Superior temporal gyrus (tissue), 1 donor: ENCODE results near the gene CEBPA.

ENCODE experiments used
- DNase-seq: peaks from one replicate; pipeline ENCODE4 v3.0.0-alpha.2; 2016; ENCODE audit errors: extremely low spot score

The CEBPA gene

DNA sequence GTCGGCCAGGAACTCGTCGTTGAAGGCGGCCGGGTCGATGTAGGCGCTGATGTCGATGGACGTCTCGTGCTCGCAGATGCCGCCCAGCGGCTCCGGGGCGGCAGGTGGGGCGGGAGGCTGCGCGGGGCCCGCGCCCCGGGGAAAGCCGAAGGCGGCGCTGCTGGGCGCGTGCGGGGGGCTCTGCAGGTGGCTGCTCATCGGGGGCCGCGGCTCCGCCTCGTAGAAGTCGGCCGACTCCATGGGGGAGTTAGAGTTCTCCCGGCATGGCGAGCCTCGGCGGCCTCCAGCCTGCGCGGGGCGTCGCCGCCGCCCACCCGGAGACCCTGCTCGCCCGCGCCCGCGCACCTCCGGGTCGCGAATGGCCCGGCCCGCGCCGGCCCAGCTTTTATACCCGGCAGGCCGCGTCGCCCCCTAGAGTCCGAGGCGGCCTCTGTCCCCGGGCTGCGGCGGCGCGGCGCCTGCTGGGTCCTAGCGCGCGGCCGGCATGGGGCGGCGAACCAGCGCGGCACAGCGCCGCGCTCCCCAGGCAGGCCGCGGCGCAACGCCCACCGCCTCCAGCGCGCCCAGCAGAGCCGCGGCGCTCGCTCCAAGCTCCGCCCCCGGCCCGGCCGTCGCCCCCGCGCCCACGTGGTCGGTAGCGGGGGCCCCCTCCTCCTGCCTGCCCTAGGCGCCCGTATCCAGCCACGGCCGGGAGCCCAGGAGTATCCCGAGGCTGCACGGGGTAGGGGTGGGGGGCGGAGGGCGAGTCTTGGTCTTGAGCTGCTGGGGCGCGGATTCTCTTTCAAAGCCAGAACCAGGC lies at the start of gene CEBPA:
Gene CEBPA (minus strand): TSS at position 360 of the 799 bp plus-strand sequence. CDS start 120 bp downstream, at position 240.
- peak; percentile 62 for DNase-seq

DNA sequence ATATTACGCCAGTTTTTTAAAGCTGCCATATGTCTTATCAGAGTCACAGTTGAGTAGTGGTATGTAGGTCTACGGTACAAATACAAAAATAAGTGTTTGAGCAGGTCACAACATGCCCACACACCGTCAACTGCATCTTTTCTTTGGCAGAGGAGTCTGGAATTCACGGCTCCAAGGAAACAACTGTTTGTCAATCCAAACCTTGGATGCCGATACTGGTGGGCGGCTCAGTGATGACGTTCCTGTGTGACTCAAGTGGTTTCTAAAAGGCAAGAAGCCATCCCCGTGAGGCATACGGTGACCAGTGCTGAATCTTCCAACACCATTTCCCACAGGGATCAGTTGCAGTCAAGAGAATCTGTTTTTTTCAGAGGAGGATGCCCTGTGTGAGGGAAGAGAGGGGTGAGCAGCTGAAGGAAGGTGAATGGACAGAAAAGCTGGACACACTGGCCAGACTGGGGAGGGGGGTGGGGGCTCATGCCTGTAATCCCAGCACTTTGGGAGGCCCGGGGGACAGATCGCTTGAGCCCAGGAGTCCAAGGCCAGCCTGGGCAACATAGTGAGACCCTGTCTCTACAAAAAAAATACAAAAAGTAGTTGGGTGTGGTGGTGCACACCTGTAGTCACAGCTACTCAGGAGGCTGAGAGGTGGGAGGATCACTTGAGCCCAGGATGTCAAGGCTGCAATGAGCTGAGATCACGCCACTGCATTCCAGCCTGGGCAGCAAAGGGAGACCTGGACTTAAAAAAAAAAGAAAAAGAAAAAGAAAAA lies 48.4 kb upstream of the CEBPA start:
- DNase-seq, result no peak

DNA sequence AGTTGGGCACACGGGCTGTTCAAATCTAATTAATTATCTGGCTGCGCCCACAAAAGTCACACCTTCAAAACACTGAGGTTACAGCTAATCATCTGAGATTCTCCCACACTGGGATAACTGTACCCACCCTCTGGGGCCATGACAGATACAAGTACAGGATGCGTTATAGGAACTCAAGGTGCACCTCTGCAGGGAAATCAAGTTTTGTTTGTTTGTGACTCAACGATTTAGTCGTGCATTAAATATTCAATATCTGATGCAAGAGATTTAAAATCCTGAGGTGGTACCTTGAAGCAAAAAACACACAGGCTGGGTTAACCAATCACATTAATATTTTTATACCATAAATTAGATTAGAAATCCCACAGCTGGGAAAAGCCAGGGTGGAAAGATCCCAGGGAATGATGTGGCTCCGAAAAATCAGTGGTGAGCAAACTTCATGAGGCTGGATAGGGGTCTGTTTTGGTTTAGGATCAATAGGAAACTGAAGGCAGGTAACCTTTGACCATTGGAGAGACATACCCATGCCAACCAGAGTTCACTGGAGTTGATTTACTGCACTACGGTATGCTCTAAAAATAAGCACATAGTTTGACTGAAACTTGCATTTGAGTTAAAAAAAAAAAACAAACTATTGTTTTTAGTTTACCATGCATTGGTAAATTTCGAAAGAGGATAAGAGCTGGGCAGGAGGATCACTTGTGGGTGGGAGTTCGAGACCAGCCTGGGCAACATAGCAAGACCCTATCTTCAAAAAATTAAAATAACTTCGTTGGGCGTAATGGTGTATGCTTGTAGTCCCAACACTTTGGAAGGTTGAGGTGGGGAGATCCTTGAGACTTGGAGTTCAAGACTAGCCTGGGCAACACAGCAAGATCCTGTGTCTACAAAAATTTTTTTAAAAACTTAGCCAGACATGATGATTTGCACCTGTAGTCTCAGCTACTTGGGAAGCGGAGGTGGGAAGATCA lies 47.3 kb upstream of the CEBPA start:
- DNase-seq, result no peak

DNA sequence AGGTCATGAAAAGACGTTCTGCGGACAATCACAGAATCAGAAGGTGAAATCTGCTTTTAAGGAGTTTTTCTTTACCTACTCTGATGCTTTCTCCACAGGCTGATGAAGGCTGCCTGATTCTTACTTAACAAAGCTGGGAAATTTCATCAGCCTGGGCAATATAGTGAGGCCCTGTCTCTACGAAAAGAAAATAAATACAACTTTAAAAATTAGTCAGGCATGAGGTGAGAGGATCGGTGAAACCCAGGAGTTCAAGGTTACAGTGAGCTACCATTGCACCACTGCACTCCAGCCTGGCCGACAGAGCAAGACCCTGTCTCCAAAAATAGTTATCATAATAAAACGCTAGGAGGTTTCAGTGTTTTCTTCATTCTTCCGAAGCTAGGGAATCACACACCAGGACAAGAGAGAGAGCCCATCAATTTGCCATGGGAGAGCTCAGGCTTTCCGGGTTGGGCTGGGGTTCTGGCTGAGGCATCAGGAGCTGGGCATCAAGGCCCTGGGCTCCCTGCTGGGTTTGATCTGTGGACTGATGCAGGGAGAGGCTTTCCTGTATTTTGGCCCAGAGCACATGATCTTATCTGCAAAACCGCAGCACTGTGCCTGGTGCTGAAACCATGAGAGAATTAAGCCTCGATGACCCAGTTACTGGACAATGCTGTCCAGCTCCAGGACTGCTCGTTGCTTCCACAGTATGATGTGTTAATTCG lies 46.1 kb upstream of the CEBPA start:
- no peak for DNase-seq

DNA sequence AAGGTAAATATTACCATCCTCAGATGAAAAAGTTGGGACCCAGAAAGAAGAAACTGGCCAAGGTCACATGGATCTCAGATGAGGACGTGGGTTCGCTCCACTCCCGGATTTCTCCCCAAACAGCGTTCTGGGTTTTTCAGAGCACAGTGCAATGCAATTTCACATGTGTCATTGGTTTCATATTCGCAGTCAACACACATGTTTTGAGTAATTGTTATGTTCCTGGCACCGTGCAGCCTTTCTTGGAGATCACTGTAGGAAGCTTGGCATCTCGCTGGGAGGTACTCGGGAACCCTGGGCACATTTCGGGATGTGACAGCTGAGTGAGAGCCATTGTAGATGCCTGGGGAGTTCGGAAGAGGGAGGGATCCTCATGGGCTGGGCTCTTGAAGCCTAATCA lies 45.0 kb upstream of the CEBPA start:
- no peak for DNase-seq

DNA sequence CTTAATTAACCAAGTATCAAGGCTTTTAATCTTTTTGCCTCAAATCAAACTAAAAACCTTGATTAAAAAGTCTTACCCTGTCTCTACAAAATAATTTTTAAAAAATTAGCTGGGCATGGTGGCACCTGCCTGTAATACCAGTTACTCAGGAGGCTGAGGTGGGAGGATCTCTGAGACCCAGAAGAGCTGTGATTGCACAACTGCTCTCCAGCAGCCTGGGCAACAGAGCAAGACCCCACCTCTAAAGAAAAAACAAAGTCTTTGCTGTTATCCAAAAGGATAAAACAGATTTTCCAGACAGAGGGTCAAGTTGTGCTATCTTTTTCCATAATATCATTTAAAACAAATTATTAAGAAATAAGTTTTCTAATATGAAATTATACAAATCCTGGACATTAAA lies 44.3 kb upstream of the CEBPA start:
- no peak for DNase-seq

DNA sequence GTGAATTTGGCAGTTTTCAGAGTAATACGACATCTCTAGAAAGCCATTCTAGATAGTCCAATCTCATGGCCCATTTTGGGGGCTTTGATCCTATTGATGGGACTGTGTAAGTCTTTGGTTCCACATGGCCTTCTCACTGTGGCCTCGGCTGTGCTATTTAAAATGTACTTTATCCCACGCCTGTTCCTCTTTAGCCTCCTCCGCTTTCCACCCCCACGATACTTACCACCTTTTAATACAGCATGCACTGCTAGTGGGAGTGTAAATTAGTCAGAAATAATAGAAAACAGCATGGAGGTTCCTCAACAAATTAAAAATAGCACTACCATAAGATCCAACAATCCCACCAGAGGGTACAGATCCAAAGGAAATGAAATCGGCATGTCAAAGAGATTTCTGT lies 42.8 kb upstream of the CEBPA start:
- DNase-seq, result no peak

DNA sequence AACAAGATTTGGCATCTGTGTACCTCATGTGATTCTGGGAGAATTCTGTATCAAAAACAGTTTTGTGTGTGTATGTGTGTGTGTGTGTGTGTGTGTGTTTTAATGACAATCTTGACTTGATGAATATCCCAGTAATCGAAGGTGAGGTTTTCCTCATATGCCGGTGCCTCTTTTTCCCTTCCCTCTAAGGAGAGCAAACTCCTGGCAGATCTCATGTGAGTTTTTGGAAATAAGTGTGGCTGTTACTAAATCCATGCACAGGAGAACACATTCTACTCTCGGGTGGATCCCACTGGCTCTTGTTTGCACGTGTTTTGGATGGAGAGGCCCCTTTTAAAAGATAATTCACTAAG lies 42.2 kb upstream of the CEBPA start:
- DNase-seq, result no peak

DNA sequence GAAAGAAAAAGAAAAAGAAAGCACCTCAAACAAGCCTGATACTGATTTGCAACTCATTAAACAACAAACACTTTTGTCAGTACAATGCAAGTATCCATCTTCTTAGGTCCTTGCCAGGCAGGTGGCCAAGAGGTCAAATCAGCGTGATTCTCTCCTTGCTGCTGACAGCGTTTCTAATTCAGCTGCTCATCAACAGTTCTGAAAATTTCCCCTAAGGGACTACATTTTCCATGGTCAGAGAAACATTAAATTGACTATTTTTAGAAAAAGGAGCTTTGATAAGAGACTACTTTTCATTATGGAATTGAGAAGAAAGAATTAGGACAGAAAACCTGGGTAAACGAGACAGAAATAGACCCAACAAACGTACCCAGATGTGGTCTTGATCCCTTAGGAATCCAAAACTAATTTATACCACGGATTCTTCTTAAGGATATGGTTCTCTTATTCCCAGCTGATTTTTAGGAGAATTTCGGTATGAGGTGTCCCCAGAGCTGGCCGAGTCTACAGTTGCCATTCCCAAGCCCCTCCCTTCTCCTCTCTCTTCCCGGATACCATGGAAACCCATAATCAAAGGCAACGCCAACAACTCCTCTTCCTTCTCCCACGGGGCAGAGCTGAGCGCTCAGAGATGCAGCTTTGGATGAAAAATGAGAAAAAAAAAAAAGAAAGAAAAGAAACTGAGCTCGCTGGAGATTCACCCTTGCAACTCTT lies 41.7 kb upstream of the CEBPA start:
- peak; percentile 48 for DNase-seq

DNA sequence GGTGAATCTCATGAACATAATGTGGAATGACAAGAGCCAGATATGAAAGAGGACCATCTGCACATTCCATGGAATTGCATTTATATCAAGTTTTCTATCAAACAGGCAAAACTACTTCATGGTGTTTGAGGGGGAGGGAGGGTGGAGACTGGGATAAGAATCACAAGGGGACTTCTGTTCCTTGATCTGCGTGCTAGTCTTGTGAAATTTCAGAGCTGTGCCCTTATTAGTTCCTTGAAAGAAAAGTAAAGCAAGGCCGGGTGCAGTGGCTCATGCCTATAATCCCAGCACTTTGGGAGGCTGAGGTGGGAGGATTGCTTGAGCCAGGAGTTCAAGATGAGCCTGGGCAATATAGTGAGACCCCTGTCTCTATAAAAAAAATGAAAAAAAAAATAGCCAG lies 41.0 kb upstream of the CEBPA start:
- no peak for DNase-seq

DNA sequence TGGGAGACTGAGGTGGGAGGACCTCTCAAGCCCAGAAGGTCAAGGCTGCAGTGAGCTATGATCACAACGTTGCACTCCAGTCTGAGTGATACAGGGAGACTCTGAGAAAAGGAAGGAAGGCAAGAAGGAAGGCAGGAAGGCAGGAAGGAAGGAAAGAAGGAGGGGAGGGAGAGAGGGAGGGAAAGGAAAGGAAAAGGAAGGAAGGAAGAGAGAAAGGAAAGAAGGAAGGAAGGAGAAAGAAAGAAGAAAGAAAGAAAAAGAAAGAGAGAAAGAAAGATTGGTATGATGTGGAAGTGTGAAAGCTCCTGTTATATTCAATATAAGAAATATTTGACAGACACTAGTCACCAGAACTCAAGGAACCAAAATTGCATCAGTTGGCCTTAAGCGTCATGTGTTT lies 38.7 kb upstream of the CEBPA start:
- no peak for DNase-seq

DNA sequence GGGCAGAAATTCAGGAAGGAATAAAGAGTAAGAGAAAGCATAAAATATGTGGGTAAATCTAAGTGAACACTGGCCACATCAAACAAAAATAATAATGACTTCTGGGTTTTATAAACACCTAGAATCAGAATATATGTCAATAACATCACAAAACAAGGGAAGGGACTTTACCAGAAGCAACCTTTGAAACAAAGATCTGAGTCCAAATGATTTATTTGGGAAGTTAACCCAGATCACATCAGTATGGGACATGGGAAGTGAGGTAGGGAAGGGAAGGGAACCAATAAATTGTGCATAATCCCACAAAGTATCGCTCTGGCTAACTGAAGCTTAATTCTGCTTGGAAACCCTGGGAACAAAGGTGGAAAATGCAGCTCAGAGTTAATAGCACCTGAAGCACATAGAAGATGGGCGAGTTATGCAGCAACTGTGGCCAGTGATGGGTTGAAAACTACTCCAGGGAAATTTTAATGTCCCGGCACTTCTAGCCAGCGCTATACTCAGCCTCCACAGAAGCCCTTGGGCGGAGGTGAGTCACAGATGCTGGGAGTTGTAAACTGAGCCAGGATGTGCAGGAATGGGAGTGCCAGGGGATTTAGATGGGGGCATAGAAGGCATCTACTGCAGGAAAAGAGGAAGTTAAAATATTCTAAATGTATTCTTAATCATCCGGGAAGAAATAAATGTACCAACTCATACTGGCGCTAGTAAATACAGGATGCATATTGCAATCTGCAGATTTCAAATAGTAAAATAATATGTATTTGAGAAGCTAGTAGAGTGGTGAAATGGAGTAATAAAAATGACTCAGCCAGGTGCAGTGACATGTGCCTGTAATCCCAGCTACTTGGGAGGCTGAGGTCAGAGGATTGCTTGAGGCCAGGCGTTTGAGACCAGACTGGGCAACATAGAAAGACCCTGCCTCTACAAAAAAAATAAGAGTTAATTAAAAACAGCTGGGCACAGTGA lies 37.0 kb upstream of the CEBPA start:
- no peak for DNase-seq

DNA sequence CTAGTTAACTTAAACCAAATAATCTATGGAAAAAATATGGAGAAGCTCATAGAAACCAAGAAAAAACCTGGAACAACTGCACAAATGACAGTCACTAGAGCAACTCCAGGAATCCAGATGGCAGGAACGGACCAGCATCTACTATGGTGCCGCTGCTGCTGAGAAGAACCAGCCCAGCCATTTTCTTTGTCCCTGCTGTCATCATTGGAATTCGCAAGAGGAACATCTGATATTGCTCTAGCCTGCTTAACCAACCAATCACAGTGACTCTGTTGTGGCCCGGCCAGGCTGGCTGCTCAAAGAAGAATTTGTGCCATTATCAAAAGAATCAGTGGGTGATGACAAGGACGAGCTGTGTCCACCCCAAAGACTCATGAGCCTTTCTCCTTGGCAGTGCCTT lies 33.1 kb upstream of the CEBPA start:
- DNase-seq, result no peak

DNA sequence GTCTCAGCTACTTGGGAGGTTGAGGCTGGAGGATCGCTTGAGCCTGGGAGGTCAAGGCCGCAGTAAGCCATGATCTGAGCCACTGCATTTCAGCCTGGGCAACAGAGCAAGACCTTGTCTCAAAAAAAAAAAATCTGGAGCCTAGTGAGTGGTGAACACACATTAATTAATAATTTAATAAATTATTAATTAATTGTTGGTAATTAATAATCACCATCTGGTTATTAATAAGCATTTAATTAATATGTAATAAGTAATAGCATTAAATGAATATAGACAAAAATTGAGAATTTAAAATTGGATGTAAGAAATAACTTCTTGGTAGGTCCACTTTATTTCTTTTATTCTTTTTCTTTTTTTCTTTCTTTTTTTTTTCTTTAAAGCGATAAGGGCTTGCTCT lies 31.9 kb upstream of the CEBPA start:
- no peak for DNase-seq

DNA sequence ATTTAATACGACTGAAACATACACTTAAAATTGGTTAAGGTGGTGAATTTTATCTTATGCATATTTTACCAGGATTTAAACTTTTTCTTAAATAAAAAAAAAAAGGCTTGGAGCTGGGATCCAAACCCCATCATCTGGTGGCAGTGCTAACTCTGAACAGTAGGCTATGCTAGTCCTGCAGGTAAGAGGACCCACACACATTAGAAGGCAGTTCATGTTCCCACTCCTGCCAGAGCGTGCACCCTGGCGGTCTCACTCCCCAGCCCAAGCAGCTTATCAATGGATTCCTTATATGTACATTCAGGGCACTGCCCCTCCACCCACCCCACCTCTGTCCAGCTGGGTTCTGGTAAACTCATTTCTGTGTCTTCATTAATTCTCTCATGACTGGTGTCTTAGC lies 31.3 kb upstream of the CEBPA start:
- no peak for DNase-seq

DNA sequence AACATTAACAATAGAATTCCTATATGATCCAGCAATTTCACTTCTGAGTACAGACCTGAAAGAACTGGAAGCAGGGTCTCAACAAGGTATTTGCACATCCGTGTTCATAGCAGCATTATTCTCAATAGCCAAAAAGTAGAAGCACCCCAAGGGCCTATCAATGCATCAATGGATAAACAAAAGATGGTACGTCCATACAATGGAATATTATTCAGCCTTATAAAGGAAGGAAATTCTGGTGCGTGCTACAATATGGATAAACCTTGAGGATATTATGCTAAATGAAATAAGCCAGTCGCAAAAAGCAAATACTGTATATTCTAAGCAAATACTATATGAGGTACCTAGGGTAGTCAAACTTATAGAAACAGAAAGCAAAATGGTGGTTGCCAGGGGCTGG lies 30.8 kb upstream of the CEBPA start:
- DNase-seq, result no peak

DNA sequence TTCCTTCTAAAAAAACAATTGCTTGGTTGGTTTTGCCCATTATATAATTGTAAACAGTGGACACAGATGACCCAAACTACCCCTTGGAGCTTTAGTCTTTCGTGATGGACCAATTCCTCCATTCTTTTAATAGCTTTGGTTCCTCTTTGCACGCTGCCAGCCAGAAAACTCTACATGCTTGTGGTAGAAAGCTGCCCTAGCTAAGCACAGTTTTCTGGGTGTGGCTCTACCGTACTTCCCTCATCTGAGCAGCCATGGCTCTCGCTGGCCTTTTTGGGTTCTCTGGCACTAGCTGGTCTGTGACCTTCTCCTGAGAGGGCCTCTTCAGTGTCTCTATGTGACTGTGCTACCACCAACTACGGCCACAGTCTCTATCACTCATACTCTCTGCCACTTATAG lies 29.9 kb upstream of the CEBPA start:
- peak; percentile 16 for DNase-seq

DNA sequence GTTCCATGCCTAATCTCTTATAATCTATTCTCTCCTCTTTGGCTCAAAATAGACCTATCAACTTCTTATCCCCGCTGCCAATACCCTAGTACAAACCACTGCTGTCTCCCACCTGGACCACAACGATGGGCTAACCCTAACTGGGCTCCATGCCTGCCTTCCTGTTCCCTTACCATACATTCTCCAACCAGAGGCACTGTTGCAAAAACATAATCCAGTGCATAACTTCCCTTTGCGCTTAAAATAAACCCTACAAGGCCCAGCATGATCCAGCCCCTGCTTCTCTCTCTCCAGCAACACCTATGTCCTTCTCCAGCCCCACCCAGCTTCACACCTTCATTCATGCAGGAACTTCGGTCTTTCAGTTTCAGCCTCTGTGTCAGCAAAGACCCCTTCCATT lies 27.4 kb upstream of the CEBPA start:
- no peak for DNase-seq

DNA sequence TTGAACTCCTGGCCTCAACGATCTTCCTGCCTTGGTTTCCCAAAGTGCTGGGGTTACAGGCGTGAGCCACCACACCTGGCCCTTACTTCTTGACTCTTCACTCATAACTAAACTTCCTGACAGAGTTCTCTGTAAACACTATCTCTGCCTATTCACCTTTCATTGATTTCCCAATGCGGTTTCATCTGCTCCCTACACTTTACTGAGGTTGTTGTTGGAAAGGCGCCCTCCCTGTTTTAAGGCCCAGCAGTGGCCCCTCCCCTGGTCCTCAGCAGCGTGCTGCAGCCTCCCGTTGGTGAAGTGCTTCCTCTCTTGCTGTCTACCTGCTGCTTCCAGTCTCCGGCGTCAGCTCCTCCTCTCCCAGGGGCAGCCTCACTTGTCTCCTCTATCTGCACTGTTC lies 26.7 kb upstream of the CEBPA start:
- DNase-seq, result no peak

DNA sequence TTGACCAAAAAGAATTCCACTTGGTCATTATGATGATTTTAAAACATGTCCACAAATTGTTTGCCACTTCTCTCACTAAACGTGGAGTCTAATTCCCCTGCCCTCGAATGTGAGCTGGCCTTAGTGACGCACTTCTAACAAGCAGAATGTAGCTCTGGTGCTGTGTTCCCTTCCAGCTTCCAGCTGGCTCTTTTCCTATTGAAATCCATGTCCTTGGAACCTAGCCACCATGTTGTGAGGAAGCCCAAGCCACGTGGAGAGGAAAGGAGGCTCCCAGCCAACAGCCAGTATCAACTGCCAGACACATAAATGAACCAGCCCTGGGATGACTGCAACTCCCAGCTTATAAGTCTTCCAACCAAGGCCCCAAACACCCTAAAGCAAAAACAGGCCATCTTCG lies 23.6 kb upstream of the CEBPA start:
- peak; percentile 62 for DNase-seq
